CD14-positive monocyte (primary cell): ENCODE measurements around the gene MLXIP. TPM values are rescaled to one million over a fixed set of nuclear protein-coding genes. Genes with fewer than 3 reads are reported as not detected.

Source experiments
- DNase-seq, 3 donors: peaks; one replicate each; pipeline ENCODE4 v3.0.0-alpha.2; 2011 to 2022
- H2AFZ ChIP-seq: 2 replicates; pipeline ENCODE4 v1.6.0; 2012; ENCODE audit warnings: mild to moderate bottlenecking, low read depth, low read length, inconsistent platforms; ENCODE audit not compliant: insufficient read depth, poor library complexity, severe bottlenecking
- H3K27ac ChIP-seq, 2 donors: 1 replicate in 1 of 2; 2 replicates in 1 of 2; pipeline ENCODE4 v1.5.1; 2012 to 2013; ENCODE audit warnings: low read length in 2 of 2, control low read depth in 1 of 2, inconsistent platforms in 1 of 2, low read depth in 1 of 2, mild to moderate bottlenecking in 1 of 2
- H3K27me3 ChIP-seq, 2 donors: one replicate each; pipeline versions ENCODE4 v1.6.0 to v1.6.1; 2011 to 2013; ENCODE audit warnings: low read length in 2 of 2; ENCODE audit not compliant: control insufficient read depth in 2 of 2, insufficient read depth in 2 of 2
- H3K36me3 ChIP-seq, 2 donors: replicated peaks in 1 of 2; 1 replicate in 1 of 2; 2 replicates in 1 of 2; pipeline versions ENCODE4 v1.5.1 to v1.6.1; 2012 to 2013; ENCODE audit warnings: low read length in 2 of 2, control low read depth in 1 of 2, inconsistent platforms in 1 of 2, mild to moderate bottlenecking in 1 of 2; ENCODE audit not compliant: insufficient read depth in 2 of 2, control insufficient read depth in 1 of 2
- H3K4me1 ChIP-seq, 2 donors: 1 replicate in 1 of 2; 2 replicates in 1 of 2; pipeline versions ENCODE4 v1.5.1 to v1.6.1; 2012 to 2013; ENCODE audit warnings: low read length in 2 of 2, control low read depth in 1 of 2, inconsistent platforms in 1 of 2, mild to moderate bottlenecking in 1 of 2, moderate library complexity in 1 of 2; ENCODE audit not compliant: insufficient read depth in 2 of 2, control insufficient read depth in 1 of 2
- H3K4me2 ChIP-seq: replicated peaks from 2 replicates; pipeline ENCODE3; 2012; ENCODE audit warnings: low read length, moderate library complexity, mild to moderate bottlenecking; ENCODE audit not compliant: poor library complexity, severe bottlenecking; ENCODE audit errors: extremely low read depth
- H3K4me3 ChIP-seq, 3 experiments: fragments of 200-600 bp in 1 of 3; sonication (generic) in 1 of 3; replicated peaks in 1 of 3; 1 replicate in 2 of 3; 2 replicates in 1 of 3; pipeline ENCODE4 v1.5.1; 2011 to 2013; ENCODE audit warnings: low read length in 3 of 3, mild to moderate bottlenecking in 3 of 3, control low read depth in 2 of 3, low read depth in 2 of 3, inconsistent platforms in 1 of 3, moderate library complexity in 1 of 3
- H3K79me2 ChIP-seq: 2 replicates; pipeline ENCODE4 v1.6.0; 2012; ENCODE audit warnings: mild to moderate bottlenecking, control low read depth, inconsistent platforms, low read length, moderate library complexity; ENCODE audit not compliant: insufficient read depth
- H3K9ac ChIP-seq: 2 replicates; pipeline ENCODE4 v1.6.0; 2017; ENCODE audit warnings: low read length, mild to moderate bottlenecking; ENCODE audit not compliant: insufficient read depth, poor library complexity, severe bottlenecking
- H3K9me3 ChIP-seq, 2 donors: replicated peaks in 1 of 2; 1 replicate in 1 of 2; 2 replicates in 1 of 2; pipeline versions ENCODE4 v1.5.1 to v1.6.1; 2012 to 2013; ENCODE audit warnings: low read length in 2 of 2, control low read depth in 1 of 2; ENCODE audit not compliant: control insufficient read depth in 1 of 2, insufficient read depth in 1 of 2
- H4K20me1 ChIP-seq: 2 replicates; pipeline ENCODE4 v1.6.0; 2012; ENCODE audit warnings: mild to moderate bottlenecking, low read length, control low read depth, moderate library complexity; ENCODE audit not compliant: insufficient read depth
- H3K27ac Mint-ChIP-seq, 7 donors: one replicate each; pipeline ENCODE4 v1.8.0; 2020; ENCODE audit warnings: mild to moderate bottlenecking in 7 of 7, mixed read lengths in 7 of 7, moderate library complexity in 6 of 7, inconsistent platforms in 2 of 7
- H3K27me3 Mint-ChIP-seq, 3 donors: one replicate each; pipeline ENCODE4 v1.8.0; 2021 to 2022; ENCODE audit warnings: low read depth in 3 of 3, mild to moderate bottlenecking in 3 of 3, mixed read lengths in 3 of 3, moderate library complexity in 3 of 3, inconsistent platforms in 1 of 3
- H3K36me3 Mint-ChIP-seq, 2 donors: one replicate each; pipeline ENCODE4 v1.8.0; 2020; ENCODE audit warnings: mixed read lengths in 2 of 2, inconsistent platforms in 1 of 2, mild to moderate bottlenecking in 1 of 2
- H3K4me1 Mint-ChIP-seq: one replicate; pipeline ENCODE4 v1.8.0; 2020; ENCODE audit warnings: mild to moderate bottlenecking, mixed read lengths
- H3K4me3 Mint-ChIP-seq, 2 donors: one replicate each; pipeline ENCODE4 v1.8.0; 2020; ENCODE audit warnings: mild to moderate bottlenecking in 2 of 2, mixed read lengths in 2 of 2, moderate library complexity in 1 of 2
- H3K9me3 Mint-ChIP-seq, 7 donors: one replicate each; pipeline ENCODE4 v1.8.0; 2020 to 2022; ENCODE audit warnings: mixed read lengths in 7 of 7, mild to moderate bottlenecking in 6 of 7, moderate library complexity in 6 of 7, inconsistent platforms in 2 of 7
- WGBS: methylation state at CpG from one replicate; pipeline ENCODE4 v1.1.5; 2013; ENCODE audit warnings: missing lambda C conversion rate; ENCODE audit not compliant: insufficient coverage; 5-methylcytosine and 5-hydroxymethylcytosine counted together
- intact Hi-C, 2 donors: fragments of 100-400 bp; cut with micrococcal nuclease; formaldehyde crosslinking; loops; one replicate each; pipeline versions ENCODE4 v1.15.0 to v1.15.1; 2023
- polyA plus RNA-seq, 3 donors: library from polyadenylated mRNA; depleted of rRNA in 1 of 3; unstranded in 2 of 3; stranded (reverse) in 1 of 3; fragments of 300-500 nt in 2 of 3; fragments of >200 nt in 1 of 3; fragmentation: Illumina TruSeq in 2 of 3; gene quantifications; 1 replicate in 2 of 3; 2 replicates in 1 of 3; pipeline ENCODE4 v1.2.3, GENCODE V29; 2012 to 2021
- TF ChIP-seq, protein P1 (sequence below): fragments of 200-600 bp; IDR thresholded peaks from one replicate; pipeline ENCODE4 v1.8.0; 2022; ENCODE audit warnings: antibody characterized with exemption, mild to moderate bottlenecking

Gene MLXIP
- polyA plus RNA-seq, 3 donors, result 4.5 to 44.8 (median 4.6) TPM

DNA sequence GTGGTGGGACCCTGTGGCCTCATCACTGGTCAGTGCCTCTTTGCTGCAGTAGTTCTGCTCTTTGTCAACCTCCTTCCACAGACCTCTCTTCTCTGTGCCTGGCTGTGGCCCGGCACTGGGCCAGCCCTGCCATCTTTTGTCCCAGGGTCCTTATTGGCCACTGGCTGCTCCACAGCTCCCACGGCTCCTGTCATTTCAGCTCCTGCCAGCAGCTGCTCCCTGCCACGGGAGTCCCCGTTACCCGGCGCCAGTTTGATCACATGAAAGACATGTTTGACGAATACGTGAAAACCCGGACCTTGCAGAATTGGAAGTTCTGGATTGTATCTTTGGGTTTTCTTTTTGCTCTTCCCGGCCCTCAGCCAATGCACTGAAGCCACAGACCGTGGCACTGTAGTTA is 60.1 kb downstream of the MLXIP start:
- intact Hi-C loops, result no loop called here
- Histone ChIP-seq H3K4me1 (no peaks in the 10 kb centered on the region), H4K20me1 (peaks cover 28% of the 10 kb centered on the region), H3K36me3 (peaks cover 87 to 96% of the 10 kb centered on the region in 2 donors), H2AFZ (no peak overlapping the region), H3K79me2 (no peaks in the 10 kb centered on the region), H3K4me2 (no peak overlapping the region), H3K9ac (no peak overlapping the region), H3K27me3 (no peaks in the 10 kb centered on the region), H3K9me3 (no peaks in the 10 kb centered on the region), H3K4me3 (no peak overlapping the region), H3K27ac (no peak overlapping the region)
- TF ChIP-seq, protein P1, sequence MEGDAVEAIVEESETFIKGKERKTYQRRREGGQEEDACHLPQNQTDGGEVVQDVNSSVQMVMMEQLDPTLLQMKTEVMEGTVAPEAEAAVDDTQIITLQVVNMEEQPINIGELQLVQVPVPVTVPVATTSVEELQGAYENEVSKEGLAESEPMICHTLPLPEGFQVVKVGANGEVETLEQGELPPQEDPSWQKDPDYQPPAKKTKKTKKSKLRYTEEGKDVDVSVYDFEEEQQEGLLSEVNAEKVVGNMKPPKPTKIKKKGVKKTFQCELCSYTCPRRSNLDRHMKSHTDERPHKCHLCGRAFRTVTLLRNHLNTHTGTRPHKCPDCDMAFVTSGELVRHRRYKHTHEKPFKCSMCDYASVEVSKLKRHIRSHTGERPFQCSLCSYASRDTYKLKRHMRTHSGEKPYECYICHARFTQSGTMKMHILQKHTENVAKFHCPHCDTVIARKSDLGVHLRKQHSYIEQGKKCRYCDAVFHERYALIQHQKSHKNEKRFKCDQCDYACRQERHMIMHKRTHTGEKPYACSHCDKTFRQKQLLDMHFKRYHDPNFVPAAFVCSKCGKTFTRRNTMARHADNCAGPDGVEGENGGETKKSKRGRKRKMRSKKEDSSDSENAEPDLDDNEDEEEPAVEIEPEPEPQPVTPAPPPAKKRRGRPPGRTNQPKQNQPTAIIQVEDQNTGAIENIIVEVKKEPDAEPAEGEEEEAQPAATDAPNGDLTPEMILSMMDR, result no peak
- Mint-ChIP-seq H3K4me1 (no peaks in the 10 kb centered on the region), H3K9me3 (no peaks in the 10 kb centered on the region), H3K36me3 (peaks cover 68 to 98% of the 10 kb centered on the region in 2 donors), H3K4me3 (no peak overlapping the region), H3K27me3 (no peaks in the 10 kb centered on the region), H3K27ac (peak overlapping the region in 2 of 7 donors; percentile 12 to 64)
- DNase-seq, result no peak
- WGBS, result 98% methylated on average over 10 of the region's 11 CpGs

DNA sequence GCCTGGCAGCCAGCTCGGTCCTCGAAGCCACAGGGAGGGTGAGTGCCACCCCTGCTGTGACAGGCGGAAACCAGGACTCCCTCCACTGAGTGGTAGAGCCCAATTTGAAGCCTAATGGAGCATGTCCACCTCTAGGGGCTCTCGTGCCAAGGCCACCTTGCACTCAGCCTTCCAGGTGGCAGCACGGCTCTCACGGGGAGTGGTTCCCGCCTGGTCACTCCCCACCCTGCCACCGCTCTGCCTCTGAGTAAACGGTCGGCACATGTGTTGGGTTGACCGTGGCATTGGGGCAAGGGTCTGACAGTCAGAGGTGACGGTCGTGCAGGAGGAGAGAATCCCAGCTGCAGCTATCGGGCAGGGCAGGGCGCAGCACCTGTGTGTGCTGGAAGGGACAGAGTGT is 60.7 kb downstream of the MLXIP start:
- Mint-ChIP-seq H3K27me3 (no peaks in the 10 kb centered on the region), H3K27ac (no peak overlapping the region), H3K9me3 (no peaks in the 10 kb centered on the region), H3K4me3 (no peak overlapping the region), H3K4me1 (no peaks in the 10 kb centered on the region), H3K36me3 (peaks cover 68 to 98% of the 10 kb centered on the region in 2 donors)
- Histone ChIP-seq H4K20me1 (peaks cover 32% of the 10 kb centered on the region), H3K27me3 (no peaks in the 10 kb centered on the region), H3K27ac (no peak overlapping the region), H3K36me3 (peaks cover 89 to 96% of the 10 kb centered on the region in 2 donors), H3K4me1 (no peaks in the 10 kb centered on the region), H3K9ac (no peak overlapping the region), H2AFZ (no peak overlapping the region), H3K4me2 (no peak overlapping the region), H3K79me2 (no peaks in the 10 kb centered on the region), H3K4me3 (no peak overlapping the region), H3K9me3 (no peaks in the 10 kb centered on the region)
- no peak for DNase-seq
- TF ChIP-seq, protein P1, result no peak
- intact Hi-C loops, result no loop called here
- 94% methylated on average over 8 of the region's 15 CpGs for WGBS
